Measurements from ENCODE around the gene FOXJ3. TPM values are rescaled to one million over a fixed set of nuclear protein-coding genes. Genes with fewer than 3 reads are reported as not detected.
A peak's percentile ranks its signal among the peaks of the same experiment; 100 is the strongest.

The FOXJ3 gene
- total and polyA plus RNA-seq, 2 of the 4 experiments (the other 2 are of a cell fraction): 16.7 to 30.5 TPM

- H2BK20ac ChIP-seq (ENCODE audit: low read depth, low read length): no peak overlapping the region
- no peak overlapping the region for H3K4me2 ChIP-seq (ENCODE audit: low read depth, low read length)
- BruUV-seq (replicated peaks): no TSS peak
- H2AK5ac ChIP-seq (ENCODE audit: low read depth, low read length): no peak overlapping the region
- no peak overlapping the region for H2BK120ac ChIP-seq (ENCODE audit: low read depth, low read length)
- H3K23ac ChIP-seq (ENCODE audit: low read depth, low read length): no peak overlapping the region
- no peak overlapping the region for H3K14ac ChIP-seq (replicated peaks; ENCODE audit: low read depth, low read length)
- H3K27ac ChIP-seq (ENCODE audit: insufficient read depth, low read length): no peak overlapping the region
- no peak overlapping the region for H4K5ac ChIP-seq (ENCODE audit: low read depth, low read length)
- dilution Hi-C loops (cut with HindIII; ENCODE audit: low sequenced_read_pairs, unreplicated experiment) (no loop called here), in situ Hi-C loops (cut with MboI; ENCODE audit: low sequenced_read_pairs) (no loop called here), intact Hi-C loops (cut with micrococcal nuclease) (loop anchor here (1.0 to 10.0 kb wide), 2 partner anchors 481 to 600 kb away; partner anchors contain the start of gene PPIH)
- H3K4ac ChIP-seq (ENCODE audit: low read depth, low read length): no peak overlapping the region
- no peak overlapping the region for H3K56ac ChIP-seq (ENCODE audit: extremely low read depth, insufficient read depth, low read length)
- peaks cover 9% of the 10 kb centered on the region; the same call in 1 of the 2 replicates for H4K20me1 ChIP-seq (ENCODE audit: insufficient read depth, low read length)
- ChIA-PET CTCF (interaction anchor here (0.5 to 2.4 kb wide), 15 partner anchors 14 to 1254 kb away, joined by 3 to 8 read pairs (median 3); no protein-coding TSS in a partner anchor), POLR2A (ENCODE audit: unreplicated experiment) (no interaction called here)
- H3K36me3 ChIP-seq (ENCODE audit: control insufficient read depth, insufficient read depth, low read length): peaks cover 1% of the 10 kb centered on the region; the same call in 1 of the 2 replicates
- H3K18ac ChIP-seq (ENCODE audit: low read depth, low read length): no peak overlapping the region
- no peak overlapping the region for H3K9ac ChIP-seq (ENCODE audit: low read depth, low read length)
- no peak for ATAC-seq (ENCODE audit: low read depth)
- peak; percentile 45 for DNase-seq
- H3K4me3 ChIP-seq (ENCODE audit: insufficient read depth, low read depth, low read length): no peak overlapping the region
- peaks cover 5% of the 10 kb centered on the region for H3K4me1 ChIP-seq (ENCODE audit: control insufficient read depth, insufficient read depth, low read length)
- no peak overlapping the region for H2BK15ac ChIP-seq (ENCODE audit: low read depth, low read length)
- no peak overlapping the region for H4K8ac ChIP-seq (ENCODE audit: low read depth in 2 of 2, low read length in 2 of 2)
- H3K27me3 ChIP-seq (ENCODE audit: control insufficient read depth, insufficient read depth, low read length): no peaks in the 10 kb centered on the region
- H2AK9ac ChIP-seq (replicated peaks; ENCODE audit: low read depth, low read length, poor library complexity): no peak overlapping the region
- WGBS, 2 experiments (ENCODE audit: extremely low coverage in 2 of 2, insufficient read length in 1 of 2): 80% methylated on average over 1 of the region's 8 CpGs; no CpG with 5 or more reads in 1 of the 2 experiments
- no peaks in the 10 kb centered on the region for H3K79me1 ChIP-seq (ENCODE audit: low read depth in 1 of 2, low read length in 2 of 2)
- TF ChIP-seq MAFK (IDR thresholded peaks at IDR 0.05; ENCODE audit: low read depth, low read length) (no peak), CEBPB (IDR thresholded peaks at IDR 0.05; ENCODE audit: low read depth, low read length) (peak; percentile 99)
- no peaks in the 10 kb centered on the region for H3K9me3 ChIP-seq (ENCODE audit: control insufficient read depth, insufficient read depth, low read length)
- no peak overlapping the region for H2BK5ac ChIP-seq (ENCODE audit: low read depth, low read length, poor library complexity, severe bottlenecking)
- H3K9me1 ChIP-seq (ENCODE audit: insufficient read depth, low read length): 0 out of 2 replicates have a peak, but pooled peaks cover 2% of the 10 kb centered on the region
- no peak overlapping the region for H2AFZ ChIP-seq (replicated peaks; ENCODE audit: low read length, poor library complexity)
- no peak overlapping the region for H4K91ac ChIP-seq (ENCODE audit: insufficient read depth, low read depth, low read length)
These were observed 160.9 kb downstream of the FOXJ3 start for GRCh38 chr1:42173961-42174735.

Data from IMR-90 (cell line).